ENCODE results near the gene UAP1L1. TPM values are rescaled to one million over a fixed set of nuclear protein-coding genes. Genes with fewer than 3 reads are reported as not detected.

UAP1L1 gene
- total RNA-seq, 6 donors from 2014 or later = 10.5 to 69.1 (median 34.0) TPM

DNA sequence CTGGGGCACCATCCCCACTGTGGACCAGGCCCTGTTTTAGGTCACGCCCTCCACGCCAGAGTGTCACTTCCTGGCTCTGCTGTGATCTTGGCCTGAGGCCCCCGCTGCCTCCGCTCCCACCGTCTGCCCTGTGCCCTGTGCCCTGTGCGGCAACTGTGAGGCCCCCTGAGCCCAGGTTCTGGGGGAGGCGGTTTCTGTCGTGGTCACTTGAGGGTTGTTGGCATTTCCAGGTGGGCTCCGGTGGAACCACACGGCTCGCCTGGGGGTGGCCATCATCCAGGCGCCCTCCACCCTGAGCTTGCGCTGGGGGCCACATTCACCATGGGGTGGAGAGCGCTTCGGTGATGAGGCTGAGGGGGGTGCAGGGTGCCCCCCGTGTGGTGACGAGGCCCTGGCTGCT, 30.7 kb downstream of the UAP1L1 start:
- Histone ChIP-seq H3K4me1 (no peaks in the 10 kb centered on the region), H3K9me3 (no peaks in the 10 kb centered on the region), H3K27ac (no peak overlapping the region), H3K36me3 (peaks cover 18 to 98% (median 86%) of the 10 kb centered on the region in 4 donors), H3K4me3 (no peak overlapping the region), H3K27me3 (no peaks in the 10 kb centered on the region)
- peak in 1 of 2 donors; percentile 55 for DNase-seq
- 97 to 98% methylated on average over 6 to 7 of the region's 17 CpGs for WGBS, 2 donors
- no peak for ATAC-seq (ENCODE audit: low FRiP score in 2 of 2)
- no peak for TF ChIP-seq POLR2AphosphoS5 (IDR thresholded peaks at IDR 0.05)
- TF ChIP-seq POLR2A (IDR thresholded peaks at IDR 0.05) = no peak
- no peak for TF ChIP-seq EP300 (IDR thresholded peaks at IDR 0.05)
- TF ChIP-seq CTCF (IDR thresholded peaks at IDR 0.05) = no peak

DNA sequence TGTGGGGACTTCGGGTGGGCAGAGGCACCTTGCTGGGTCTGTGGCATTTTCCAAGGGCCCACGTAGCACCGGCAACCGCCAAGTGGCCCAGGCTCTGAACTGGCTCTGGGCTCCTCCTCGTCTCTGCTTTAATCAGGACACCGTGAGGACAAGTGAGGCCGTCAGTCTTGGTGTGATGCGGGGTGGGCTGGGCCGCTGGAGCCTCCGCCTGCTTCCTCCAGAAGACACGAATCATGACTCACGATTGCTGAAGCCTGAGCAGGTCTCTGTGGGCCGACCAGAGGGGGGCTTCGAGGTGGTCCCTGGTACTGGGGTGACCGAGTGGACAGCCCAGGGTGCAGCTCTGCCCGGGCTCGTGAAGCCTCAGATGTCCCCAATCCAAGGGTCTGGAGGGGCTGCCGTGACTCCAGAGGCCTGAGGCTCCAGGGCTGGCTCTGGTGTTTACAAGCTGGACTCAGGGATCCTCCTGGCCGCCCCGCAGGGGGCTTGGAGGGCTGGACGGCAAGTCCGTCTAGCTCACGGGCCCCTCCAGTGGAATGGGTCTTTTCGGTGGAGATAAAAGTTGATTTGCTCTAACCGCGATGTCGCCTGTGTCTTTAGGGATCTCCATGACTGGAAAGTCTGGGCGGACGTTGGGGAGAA, 31.4 kb downstream of the UAP1L1 start:
- DNase-seq = peak in 1 of 2 donors; percentile 78
- no peaks in the 10 kb centered on the region for H3K27me3 ChIP-seq
- TF ChIP-seq EP300 (IDR thresholded peaks at IDR 0.05) (no peak), POLR2A (IDR thresholded peaks at IDR 0.05) (no peak), POLR2AphosphoS5 (IDR thresholded peaks at IDR 0.05) (no peak), CTCF (IDR thresholded peaks at IDR 0.05) (no peak)
- H3K4me1 ChIP-seq = peaks cover 5 to 7% (median 6%) of the 10 kb centered on the region in 4 donors
- H3K9me3 ChIP-seq = no peaks in the 10 kb centered on the region
- peaks cover 13 to 94% (median 82%) of the 10 kb centered on the region in 4 donors for H3K36me3 ChIP-seq
- WGBS, 2 donors = 85 to 100% methylated on average over 3 to 22 of the region's 29 CpGs
- no peak for ATAC-seq (ENCODE audit: low FRiP score in 2 of 2)
- H3K27ac ChIP-seq = no peak overlapping the region
- no peak overlapping the region for H3K4me3 ChIP-seq

- H3K9me3 ChIP-seq = no peaks in the 10 kb centered on the region
- H3K27ac ChIP-seq = no peak overlapping the region
- TF ChIP-seq POLR2A (IDR thresholded peaks at IDR 0.05) = no peak
- no peak for TF ChIP-seq EP300 (IDR thresholded peaks at IDR 0.05)
- TF ChIP-seq POLR2AphosphoS5 (IDR thresholded peaks at IDR 0.05) = no peak
- TF ChIP-seq CTCF (IDR thresholded peaks at IDR 0.05) = no peak
- H3K36me3 ChIP-seq = peaks cover 12 to 86% (median 74%) of the 10 kb centered on the region in 4 donors
- H3K27me3 ChIP-seq = no peaks in the 10 kb centered on the region
- ATAC-seq (ENCODE audit: low FRiP score in 2 of 2) (no peak), DNase-seq (no peak)
- H3K4me3 ChIP-seq = no peak overlapping the region
- WGBS, 2 donors = 87 to 92% methylated on average over 17 to 34 of the region's 34 CpGs
- peaks cover 5 to 13% (median 7%) of the 10 kb centered on the region in 4 donors for H3K4me1 ChIP-seq
These were observed 32.2 kb downstream of the UAP1L1 start for GRCh38 chr9:137109250-137110146.

DNA sequence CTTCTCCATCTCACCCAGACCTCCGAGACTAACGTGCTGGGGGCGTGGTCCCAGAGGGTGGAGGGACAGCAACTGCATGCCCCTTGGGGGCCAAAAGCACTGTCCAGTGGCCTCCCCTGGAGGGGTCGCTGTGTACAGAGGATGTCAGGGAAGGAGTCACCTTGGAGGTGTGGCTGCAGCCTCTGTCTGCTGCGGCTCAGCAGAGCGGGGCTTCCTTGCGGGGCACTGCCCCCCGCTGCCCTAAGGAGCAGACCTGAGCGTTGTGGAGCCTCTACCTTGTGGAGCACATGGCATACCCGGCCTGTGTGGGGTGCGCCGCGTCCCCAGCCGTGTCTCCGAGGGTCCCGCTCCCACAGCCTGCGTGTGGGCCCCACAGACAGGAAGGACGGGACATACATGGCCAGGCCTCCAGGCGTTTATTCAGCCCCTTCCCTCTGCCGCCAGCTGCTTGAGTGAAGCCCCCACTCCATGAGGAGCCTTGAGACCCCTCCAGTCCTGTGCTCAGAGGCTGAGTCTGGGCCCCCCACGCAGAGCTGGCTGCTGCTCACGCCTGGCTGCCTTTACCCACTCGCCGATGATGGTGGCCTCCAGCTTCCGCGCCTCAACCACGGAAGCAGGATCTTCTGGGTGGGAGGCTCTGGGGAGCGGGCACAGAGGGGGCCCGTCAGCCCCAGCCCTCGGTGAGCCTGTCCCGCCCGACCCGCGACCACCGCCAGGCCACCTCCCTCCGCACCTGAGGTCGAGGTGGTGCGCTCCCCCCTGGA, 33.0 kb downstream of the UAP1L1 start:
- ATAC-seq (ENCODE audit: low FRiP score in 2 of 2) = no peak
- 94 to 96% methylated on average over 21 to 36 of the region's 38 CpGs for WGBS, 2 donors

More for the DNA sequence above, 33.0 kb downstream of the UAP1L1 start:
- no peaks in the 10 kb centered on the region for H3K27me3 ChIP-seq
- no peak for TF ChIP-seq EP300 (IDR thresholded peaks at IDR 0.05)
- TF ChIP-seq POLR2A (IDR thresholded peaks at IDR 0.05) = no peak
- H3K4me1 ChIP-seq = peaks cover 12 to 22% (median 13%) of the 10 kb centered on the region in 4 donors
- peaks cover 12 to 78% (median 67%) of the 10 kb centered on the region in 4 donors for H3K36me3 ChIP-seq
- H3K4me3 ChIP-seq = no peak overlapping the region
- DNase-seq = no peak
- no peak overlapping the region for H3K27ac ChIP-seq
- no peaks in the 10 kb centered on the region for H3K9me3 ChIP-seq

Measured in upper lobe of left lung (tissue), 6 donors.